GM21786 (cell line): ENCODE results near the gene GOLPH3L.
"Not testable (repeated sequence)": the region's sequence is repeated elsewhere in the genome, so short reads cannot be mapped to it uniquely, and the experiment has no call there.

Experiments used
- ATAC-seq: cut with Tn5 transposase; IDR thresholded peaks from one replicate; pipeline ENCODE4 v1.9.1; 2021; ENCODE audit not compliant: unreplicated experiment

The GOLPH3L gene

DNA sequence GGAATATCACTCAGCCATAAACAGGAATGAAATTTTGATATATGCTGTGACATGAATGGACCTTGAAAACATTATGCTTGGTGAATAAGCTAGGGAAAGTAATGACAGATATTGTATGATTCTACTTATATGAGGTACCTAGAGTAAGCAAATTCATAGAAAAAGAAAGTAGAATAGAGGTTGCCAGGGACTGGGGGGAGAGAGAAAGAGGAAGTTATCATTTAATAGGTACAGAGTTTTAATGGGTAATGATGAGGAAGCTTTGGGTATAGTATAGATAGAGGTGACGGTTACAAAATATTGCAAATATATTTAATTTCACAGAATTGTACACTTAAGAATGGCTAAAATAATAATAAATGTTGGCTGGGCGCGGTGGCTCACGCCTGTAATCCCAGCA lies 36.4 kb downstream of the GOLPH3L start:
- ATAC-seq, result no peak

DNA sequence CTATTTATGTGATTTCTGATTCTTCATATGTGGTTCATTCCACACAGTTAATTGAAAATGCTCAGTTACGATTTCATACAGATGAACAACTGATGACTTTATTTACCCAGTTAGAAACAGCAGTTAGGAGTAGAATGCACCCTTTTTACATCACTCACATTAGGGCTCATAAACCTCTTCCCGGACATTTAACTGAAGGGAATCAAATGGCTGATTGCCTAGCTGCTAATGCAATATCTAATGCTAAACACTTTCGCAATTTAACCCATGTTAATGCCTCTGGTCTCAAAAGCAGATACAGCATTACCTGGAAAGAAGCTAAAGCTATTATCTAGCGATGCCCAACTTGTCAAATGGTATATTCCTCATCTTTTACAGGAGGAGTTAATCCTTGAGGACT lies 39.9 kb downstream of the GOLPH3L start:
- not testable (repeated sequence) for ATAC-seq

DNA sequence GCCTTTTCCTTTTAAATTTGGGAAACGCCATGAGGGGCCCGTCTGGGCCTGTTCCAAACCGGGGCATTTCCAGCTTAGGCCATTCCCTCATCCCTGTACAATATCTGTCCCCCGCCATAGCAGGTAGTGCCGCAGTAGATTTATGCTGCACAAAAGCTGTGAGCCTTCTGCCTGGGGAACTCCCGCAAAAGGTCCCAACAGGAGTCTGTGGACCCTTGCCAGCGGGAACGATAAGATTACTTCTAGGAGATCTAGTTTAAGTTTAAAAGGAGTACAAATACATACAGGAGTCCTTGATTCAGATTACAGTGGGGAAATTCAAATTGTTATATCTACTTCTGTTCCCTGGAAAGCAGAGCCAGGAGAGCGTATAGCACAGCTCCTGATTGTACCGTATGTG lies 42.3 kb downstream of the GOLPH3L start:
- ATAC-seq, result not testable (repeated sequence)

DNA sequence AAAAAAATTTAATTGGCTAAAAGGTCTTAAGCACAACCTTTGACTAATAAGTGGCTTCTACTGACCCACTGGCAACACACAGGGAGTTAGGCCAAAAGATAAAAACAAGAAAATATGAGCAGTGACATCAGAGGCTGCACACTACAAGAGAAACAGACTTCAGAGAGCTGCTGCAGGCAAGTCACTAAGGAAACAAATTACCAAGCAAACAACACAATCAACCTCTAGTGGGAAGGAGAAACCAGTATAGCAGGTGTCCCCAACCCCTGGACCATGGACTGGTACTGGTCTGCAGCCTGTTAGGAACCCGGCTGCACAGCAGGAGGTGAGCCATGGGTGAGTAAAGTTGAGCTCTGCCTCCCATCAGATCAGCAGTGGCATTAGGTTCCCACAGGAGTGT lies 46.8 kb downstream of the GOLPH3L start:
- no peak for ATAC-seq

DNA sequence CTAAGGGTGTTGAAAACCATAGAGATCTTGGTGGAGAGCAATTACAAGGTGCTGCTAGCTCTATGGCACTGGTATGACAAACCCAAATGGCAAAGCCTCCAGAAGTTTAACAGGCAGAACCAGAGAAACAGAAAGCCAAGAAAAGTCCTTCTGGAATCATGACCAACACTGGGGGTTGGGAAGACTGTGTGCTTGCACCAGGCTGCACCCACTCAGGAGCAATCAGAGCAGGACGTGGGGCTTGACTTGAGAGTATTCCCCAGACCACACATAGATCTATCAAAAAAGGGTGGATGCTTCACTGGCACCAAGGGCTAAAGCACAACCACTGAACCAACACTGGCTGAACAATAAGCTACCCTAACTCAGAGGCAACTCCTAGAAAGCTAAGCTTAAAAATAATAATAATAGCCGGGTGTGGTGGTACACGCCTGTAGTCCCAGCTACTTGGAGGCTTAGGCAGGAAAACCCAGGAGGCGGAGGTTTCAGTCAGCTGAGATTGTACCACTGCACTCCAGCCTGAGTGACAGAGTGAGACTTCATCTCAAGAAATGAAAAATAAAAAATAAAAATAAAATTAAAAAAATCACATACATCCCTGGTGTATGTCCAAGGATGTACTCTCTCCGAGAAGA lies 47.4 kb downstream of the GOLPH3L start:
- no peak for ATAC-seq

DNA sequence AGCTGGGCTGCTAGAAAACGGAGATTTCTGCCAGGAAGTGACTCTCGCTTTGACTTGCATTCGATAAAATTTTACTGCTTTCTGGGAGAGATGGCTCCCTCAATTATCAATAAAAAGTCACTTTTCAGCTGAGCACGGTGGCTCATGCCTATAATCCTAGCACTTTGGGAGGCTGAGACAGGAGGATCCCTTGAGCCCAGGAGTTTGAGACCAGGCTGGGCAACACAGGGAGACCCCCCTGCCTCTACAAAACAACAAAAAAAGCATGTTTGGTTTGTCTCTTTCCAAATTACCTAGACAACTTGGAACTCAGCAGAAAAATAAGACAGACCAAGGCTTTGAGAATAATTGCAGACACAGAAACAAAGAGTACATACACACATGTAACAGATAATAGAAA lies 54.7 kb downstream of the GOLPH3L start:
- ATAC-seq, result no peak

DNA sequence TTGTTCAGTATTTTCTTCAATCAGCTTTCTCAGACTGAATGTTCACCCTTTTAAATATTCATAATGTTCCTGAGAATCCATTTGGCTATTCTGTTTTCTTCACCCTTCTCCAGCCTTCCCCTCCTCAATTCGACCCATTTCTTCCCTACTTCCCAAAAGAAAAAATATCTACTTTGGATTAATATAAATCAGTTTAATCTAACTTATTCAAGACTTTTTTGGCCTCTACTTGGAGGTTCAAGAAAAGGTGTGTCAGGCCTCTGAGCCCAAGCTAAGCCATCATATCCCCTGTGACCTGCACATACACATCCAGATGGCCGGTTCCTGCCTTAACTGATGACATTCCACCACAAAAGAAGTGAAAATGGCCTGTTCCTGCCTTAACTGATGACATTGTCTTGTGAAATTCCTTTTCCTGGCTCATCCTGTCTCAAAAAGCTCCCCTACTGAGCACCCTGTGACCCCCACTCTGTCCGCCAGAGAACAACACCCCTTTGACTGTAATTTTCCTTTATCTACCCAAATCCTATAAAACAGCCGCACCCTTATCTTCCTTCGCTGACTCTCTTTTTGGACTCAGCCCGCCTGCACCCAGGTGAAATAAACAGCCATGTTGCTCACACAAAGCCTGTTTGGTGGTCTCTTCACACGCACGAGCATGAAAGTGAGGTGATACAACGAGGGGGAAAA lies 55.7 kb downstream of the GOLPH3L start:
- ATAC-seq, result not testable (repeated sequence)

DNA sequence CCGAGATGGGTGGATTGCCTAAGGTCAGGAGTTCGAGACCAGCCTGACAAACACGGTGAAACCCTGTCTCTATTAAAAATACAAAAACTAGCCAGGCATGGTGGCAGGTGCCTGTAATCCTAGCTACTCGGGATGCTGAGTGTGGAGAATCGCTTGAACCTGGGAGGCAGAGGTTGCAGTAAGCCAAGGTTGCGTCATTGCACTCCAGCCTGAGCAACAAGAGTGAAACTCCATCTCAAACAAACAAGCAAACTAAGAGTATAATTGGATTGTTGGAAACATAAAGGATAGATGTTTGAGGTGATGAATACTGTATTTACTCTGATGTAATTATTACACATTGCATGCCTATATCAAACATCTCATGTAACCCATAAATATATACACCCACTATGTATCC lies 58.5 kb downstream of the GOLPH3L start:
- ATAC-seq, result not testable (repeated sequence)

DNA sequence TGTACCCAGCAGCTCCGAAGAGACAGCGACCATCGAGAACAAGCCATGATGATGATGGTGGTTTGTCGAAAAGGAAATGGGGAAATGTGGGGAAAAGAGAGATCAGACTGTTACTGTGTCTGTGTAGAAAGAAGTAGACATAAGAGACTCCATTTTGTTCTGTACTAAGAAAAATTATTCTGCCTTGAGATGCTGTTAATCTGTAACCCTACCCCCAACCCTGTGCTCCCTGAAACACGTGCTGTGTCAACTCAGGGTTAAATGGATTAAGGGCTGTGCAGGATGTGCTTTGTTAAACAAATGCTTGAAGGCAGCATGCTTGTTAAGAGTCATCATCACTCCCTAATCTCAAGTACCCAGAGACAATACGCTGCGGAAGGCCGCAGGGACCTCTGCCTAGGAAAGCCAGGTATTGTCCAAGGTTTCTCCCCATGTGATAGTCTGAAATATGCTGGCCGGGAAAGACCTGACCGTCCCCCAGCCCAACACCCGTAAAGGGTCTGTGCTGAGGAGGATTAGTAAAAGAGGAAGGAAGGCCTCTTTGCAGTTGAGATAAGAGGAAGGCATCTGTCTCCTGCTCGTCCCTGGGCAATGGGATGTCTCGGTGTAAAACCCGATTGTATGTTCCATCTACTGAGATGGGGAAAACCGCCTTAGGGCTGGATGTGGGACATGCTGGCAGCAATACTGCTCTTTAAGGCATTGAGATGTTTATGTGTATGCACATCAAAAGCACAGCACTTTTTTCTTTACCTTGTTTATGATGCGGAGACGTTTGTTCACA lies 61.9 kb downstream of the GOLPH3L start:
- ATAC-seq, result not testable (repeated sequence)

DNA sequence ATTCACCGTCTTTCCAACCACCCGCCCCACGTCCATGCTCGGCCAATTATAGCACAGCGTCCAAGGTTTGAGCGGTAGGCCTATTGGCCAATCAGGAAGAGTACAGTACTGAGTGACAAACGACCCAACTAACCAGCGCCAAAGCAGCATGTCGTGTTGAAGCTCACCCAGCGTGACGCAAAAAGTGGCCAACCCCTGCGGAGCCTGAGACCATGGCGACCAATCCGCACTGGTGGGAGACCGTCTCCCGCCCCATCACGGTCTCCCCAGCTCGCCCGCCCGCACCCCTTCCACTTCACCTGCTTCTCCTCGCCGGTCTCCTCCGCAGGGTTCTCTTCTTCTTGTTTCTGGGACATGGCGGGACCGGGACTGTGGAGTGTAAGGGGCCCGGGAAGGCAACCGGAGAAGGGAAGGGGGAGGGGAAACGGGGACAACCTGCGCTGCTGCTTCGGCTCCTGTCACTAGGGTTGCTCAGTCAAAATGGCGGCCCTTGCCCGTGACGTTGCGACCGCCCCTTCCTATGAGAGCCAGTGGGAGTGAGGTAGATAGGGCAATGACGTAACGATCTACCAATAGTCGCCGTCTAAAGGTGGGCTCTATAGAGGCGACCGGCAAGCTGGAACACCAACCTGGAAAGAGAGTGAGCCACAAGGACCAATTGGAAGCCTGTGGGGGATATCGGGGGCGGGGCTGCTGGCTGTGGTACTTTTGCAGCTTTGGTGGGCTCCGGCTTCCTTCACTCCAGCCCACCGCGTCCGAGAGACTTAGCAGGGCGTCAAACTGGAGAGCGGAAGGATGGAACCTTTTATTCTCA lies 67.6 kb downstream of the GOLPH3L start, which contains the start of gene ENSA:
Gene ENSA, minus strand, starts transcription at position 498 of the 814 bp plus-strand sequence. Its CDS starts 142 bp downstream, at position 356.
- peak; percentile 92 for ATAC-seq

DNA sequence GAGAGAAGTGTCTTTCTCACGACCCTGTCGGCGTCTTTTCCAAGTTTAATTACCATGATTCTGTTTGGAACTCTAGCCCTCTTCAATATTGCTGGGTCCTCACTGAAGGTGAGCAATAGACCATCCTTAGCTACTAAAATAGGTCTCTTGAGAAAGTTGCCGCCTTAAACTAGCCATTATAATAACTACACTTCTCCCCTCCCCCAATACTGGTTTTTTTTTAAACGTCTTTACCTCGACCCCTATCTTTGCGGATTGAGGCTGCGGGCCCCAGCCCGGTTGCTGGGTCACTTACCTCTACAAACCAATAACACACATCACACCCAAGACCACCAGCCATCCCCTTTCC lies 68.2 kb downstream of the GOLPH3L start:
- no peak for ATAC-seq

DNA sequence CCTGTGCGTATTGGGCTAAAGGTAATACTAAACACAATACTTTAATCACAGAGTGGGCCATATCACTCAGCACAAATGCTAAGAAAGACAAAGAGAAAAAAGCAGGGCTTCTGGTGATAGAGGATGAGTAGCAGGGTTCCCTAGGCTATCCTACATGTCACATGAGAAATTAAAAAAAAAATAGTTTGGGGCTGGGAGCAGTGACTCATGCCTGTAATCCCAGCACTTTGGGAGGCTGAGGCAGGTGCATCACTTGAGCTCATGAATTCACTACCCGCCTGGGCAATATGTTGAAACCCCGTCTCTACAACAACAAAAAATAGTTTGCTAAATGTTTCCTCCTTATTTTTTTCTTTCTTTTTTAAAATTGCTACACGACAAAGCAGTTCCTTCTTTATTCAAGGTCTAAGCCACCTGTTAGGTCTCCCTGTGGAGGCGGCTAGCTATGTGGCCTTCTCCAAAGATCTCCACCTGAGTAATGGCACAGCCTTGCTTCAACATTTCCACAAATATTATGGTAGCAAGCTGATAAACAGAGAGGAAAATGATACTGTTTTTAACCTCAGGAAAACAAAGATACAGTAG lies 69.0 kb downstream of the GOLPH3L start:
- no peak for ATAC-seq

DNA sequence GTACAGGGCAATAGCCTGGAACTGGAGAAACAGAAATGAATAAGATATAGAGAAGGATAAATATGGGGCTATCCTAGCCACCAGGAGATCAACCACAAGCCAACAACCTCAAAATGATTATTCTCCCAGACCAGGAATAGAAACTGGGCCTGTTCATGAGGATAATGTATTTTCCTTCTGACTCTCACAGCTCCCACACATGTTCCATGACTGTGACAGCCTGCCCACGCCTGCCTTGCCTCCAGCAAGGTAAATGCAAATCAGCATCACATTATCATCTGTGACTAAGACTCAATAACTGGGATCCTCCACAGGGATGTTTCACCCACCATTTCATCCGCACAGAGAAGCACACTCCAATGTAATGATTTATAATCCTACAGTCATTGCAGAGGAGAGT lies 70.8 kb downstream of the GOLPH3L start:
- no peak for ATAC-seq

DNA sequence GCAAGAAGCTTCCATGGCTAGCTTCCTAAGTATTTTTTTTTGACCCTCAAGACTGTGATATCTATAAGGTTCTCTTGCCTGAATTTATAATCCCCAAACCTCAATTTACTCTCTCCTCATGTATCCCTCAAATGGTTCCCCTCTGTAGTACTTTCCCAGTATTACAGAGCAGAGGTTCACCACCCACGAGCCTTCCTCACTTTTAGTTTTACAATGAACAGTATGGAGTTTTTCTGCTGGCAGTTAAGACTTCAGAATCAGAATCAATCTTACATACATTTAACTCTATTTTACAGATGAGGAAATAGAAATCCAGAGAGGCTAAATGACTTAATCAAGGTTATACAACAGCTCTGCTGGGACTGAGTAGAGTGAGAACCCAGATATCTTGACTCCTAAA lies 72.4 kb downstream of the GOLPH3L start:
- not testable (repeated sequence) for ATAC-seq

DNA sequence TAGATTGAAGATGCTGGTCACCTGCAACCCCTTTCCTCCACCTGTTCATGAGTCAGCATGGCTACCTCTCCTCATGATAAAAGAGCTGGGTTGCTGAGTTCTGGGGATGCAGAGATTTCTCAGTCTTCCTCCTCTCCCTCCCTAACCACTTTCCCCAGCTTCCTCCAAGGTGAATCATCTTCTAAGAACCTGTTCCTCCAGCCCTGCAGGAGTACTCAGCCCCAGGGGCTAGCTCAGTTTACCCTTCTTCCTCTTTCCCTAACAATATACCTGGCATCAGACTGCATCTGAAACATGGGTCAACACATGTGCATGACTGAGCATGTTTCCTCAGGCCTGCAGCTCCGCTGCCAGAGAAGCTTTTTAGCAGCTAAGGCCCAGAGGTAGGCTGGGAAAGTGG lies 72.8 kb downstream of the GOLPH3L start:
- not testable (repeated sequence) for ATAC-seq

DNA sequence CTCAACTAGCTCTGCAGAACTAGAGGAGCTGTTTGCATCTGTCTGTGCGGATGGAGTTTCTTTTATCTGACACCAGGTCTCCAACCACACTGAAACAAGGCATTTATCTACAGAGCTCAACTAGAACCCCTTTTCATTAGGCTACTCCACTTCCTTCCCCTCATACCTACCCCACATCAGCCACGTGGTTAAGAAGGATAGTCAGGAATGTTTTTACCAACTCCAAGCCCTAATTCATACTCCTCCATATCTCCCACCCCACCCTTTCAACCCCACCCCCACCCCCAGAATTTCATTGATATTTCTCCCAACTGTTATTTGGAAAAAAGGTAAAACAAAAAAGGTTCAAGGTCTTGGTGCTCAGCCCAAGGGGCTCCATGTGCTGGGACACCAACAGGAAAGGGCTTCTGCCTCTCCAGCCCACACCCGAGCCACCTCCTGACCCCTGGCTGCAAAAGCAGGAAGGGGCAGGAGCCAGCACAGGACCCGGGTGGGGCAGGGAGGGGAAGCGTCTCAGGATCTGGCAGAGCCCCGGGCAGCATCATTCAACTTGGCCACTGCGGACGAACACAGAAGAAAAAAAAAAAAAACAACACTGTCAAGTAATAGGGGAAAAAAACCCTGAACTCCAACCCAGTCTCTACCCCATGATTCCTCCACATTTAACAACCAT lies 74.5 kb downstream of the GOLPH3L start:
- ATAC-seq, result no peak

DNA sequence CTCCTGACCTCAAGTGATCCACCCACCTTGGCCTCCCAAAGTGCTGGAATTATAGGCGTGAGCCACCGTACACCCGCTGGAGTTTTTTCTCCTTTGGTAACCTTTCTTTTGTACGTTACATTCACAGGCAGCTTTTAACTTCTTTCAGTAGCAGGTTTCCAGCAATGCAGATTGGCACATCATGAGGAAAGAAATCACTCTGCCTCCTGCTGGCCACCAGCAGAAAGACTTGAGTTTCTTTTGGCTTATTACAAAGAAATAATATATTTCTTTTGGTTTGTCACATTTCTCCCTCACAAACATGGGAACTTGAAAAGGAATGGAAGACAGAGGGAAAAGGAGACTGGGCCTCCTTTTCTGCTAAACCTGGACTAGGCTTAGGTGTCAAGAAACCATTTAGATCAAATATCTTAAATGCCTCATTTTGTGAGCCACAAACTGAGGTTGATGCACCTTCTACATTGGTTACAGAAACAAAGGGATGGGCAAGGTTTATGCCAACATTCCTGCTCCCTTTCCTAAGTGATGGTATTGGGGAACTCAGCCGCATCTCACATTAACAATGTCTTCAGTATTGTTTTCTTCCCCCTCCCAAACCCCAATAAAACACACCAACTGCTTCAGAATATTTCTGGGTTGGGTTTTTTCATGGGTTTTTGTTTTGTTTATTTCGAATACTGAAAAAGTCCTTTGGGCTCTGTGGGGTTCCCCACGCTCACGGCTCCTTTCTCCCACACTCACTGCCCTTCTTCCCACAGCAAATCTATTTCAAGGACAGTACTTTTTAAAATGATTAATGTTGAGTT lies 75.3 kb downstream of the GOLPH3L start:
- ATAC-seq, result no peak

DNA sequence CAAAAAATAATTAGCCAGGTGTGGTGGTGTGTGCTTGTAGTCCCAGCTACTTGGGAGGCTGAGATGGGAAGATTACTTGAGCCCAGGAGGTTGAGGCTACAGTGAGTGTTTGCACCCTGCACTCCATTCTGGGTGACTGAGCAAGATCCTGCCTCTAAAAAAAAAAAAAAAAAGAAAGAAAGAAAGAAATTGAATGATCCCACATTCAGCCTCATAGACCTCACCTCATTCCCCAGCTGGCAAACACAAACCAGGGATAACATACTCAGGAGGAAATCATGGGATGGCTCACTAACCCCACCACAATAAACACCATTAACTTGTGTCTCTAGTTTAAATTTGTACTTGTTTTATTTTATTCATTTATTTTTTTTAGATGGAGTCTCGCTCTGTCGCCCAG lies 76.0 kb downstream of the GOLPH3L start:
- no peak for ATAC-seq
